Measurements from ENCODE around the gene ERP27. TPM values are rescaled to one million over a fixed set of nuclear protein-coding genes. Genes with fewer than 3 reads are reported as not detected.

ERP27 gene
- polyA plus RNA-seq, 1 donor (not counting 4 experiments of a cell fraction or from before 2014, with no cell fraction given) = 0.18 TPM

- no peaks in the 10 kb centered on the region for H3K9me3 ChIP-seq (ENCODE audit: control insufficient read depth, low read depth, low read length)
- TF ChIP-seq EZH2 (IDR thresholded peaks at IDR 0.05; ENCODE audit: low read length) = no peak
- TF ChIP-seq, protein P1, sequence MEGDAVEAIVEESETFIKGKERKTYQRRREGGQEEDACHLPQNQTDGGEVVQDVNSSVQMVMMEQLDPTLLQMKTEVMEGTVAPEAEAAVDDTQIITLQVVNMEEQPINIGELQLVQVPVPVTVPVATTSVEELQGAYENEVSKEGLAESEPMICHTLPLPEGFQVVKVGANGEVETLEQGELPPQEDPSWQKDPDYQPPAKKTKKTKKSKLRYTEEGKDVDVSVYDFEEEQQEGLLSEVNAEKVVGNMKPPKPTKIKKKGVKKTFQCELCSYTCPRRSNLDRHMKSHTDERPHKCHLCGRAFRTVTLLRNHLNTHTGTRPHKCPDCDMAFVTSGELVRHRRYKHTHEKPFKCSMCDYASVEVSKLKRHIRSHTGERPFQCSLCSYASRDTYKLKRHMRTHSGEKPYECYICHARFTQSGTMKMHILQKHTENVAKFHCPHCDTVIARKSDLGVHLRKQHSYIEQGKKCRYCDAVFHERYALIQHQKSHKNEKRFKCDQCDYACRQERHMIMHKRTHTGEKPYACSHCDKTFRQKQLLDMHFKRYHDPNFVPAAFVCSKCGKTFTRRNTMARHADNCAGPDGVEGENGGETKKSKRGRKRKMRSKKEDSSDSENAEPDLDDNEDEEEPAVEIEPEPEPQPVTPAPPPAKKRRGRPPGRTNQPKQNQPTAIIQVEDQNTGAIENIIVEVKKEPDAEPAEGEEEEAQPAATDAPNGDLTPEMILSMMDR (optimal IDR thresholded peaks at IDR 0.05 in 1 of 3, IDR thresholded peaks at IDR 0.05 in 1 of 3, conservative IDR thresholded peaks at IDR 0.05 in 1 of 3; ENCODE audit: extremely low read depth in 1 of 3, insufficient read depth in 2 of 3, low read length in 3 of 3) = no peak
- H3K9ac ChIP-seq (ENCODE audit: control insufficient read depth, extremely low read depth, insufficient read depth, low read length) = no peak overlapping the region
- dilution Hi-C loops (cut with MboI; ENCODE audit: extremely low pct_ligation_motif_present, low sequenced_read_pairs) = no loop called here
- no peaks in the 10 kb centered on the region for H4K20me1 ChIP-seq (ENCODE audit: control insufficient read depth, extremely low read depth, insufficient read depth, low read length)
- DNase-seq (ENCODE audit: low read depth, low spot score) = no peak
- no peaks in the 10 kb centered on the region for H3K9me1 ChIP-seq (ENCODE audit: control insufficient read depth, extremely low read depth, insufficient read depth, low read length)
- H2AFZ ChIP-seq (ENCODE audit: control insufficient read depth, low read length) = no peak overlapping the region
- H3K4me3 ChIP-seq (ENCODE audit: control insufficient read depth in 2 of 3, extremely low read depth in 1 of 3, insufficient read depth in 2 of 3, low read depth in 1 of 3, low read length in 3 of 3) = no peak overlapping the region
- H3K4me2 ChIP-seq (ENCODE audit: control insufficient read depth, extremely low read depth, insufficient read depth, low read depth, low read length) = no peak overlapping the region
- no peaks in the 10 kb centered on the region for H3K27me3 ChIP-seq (ENCODE audit: control insufficient read depth, extremely low read depth, insufficient read depth, low read length)
- no peaks in the 10 kb centered on the region for H3K36me3 ChIP-seq (ENCODE audit: control insufficient read depth in 2 of 2, extremely low read depth in 1 of 2, insufficient read depth in 2 of 2, low read length in 2 of 2)
- H3K79me2 ChIP-seq (ENCODE audit: control insufficient read depth, insufficient read depth, low read length) = no peaks in the 10 kb centered on the region
- H3K4me1 ChIP-seq (ENCODE audit: control insufficient read depth, extremely low read depth, insufficient read depth, low read length) = no peaks in the 10 kb centered on the region
- FAIRE-seq = no peak
- no peak overlapping the region for H3K27ac ChIP-seq (ENCODE audit: control insufficient read depth, insufficient read depth, low read length)
Observed at GRCh38 chr12:14876833-14877232, 61.5 kb downstream of the ERP27 start.

DNA sequence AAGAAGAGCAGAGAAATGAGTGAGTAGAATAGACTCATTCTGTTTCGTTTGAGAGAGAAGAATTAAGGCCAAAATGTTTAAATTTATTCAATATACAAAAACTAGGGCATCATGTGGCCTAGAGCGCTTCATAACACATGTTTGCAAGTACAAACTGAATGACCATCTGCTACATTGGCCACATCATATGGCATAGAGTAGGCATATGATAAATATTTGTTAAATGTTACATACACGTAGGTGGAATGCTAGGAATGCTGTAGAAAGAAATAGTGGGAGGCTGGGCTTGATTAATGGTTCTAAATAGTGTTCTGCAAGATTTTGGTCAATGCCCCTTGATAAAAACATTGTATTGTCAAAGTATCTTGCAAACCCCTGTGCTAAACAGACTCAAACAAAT is 63.5 kb downstream of the ERP27 start:
- Histone ChIP-seq H4K20me1 (ENCODE audit: control insufficient read depth, extremely low read depth, insufficient read depth, low read length) (no peaks in the 10 kb centered on the region), H3K9me3 (ENCODE audit: control insufficient read depth, low read depth, low read length) (no peaks in the 10 kb centered on the region), H3K9me1 (ENCODE audit: control insufficient read depth, extremely low read depth, insufficient read depth, low read length) (no peaks in the 10 kb centered on the region), H3K4me1 (ENCODE audit: control insufficient read depth, extremely low read depth, insufficient read depth, low read length) (no peaks in the 10 kb centered on the region), H3K79me2 (ENCODE audit: control insufficient read depth, insufficient read depth, low read length) (no peaks in the 10 kb centered on the region), H3K27ac (ENCODE audit: control insufficient read depth, insufficient read depth, low read length) (no peak overlapping the region), H3K4me3 (ENCODE audit: control insufficient read depth in 2 of 3, extremely low read depth in 1 of 3, insufficient read depth in 2 of 3, low read depth in 1 of 3, low read length in 3 of 3) (no peak overlapping the region), H3K9ac (ENCODE audit: control insufficient read depth, extremely low read depth, insufficient read depth, low read length) (no peak overlapping the region), H3K36me3 (ENCODE audit: control insufficient read depth in 2 of 2, extremely low read depth in 1 of 2, insufficient read depth in 2 of 2, low read length in 2 of 2) (no peaks in the 10 kb centered on the region), H3K27me3 (ENCODE audit: control insufficient read depth, extremely low read depth, insufficient read depth, low read length) (no peaks in the 10 kb centered on the region), H2AFZ (ENCODE audit: control insufficient read depth, low read length) (no peak overlapping the region), H3K4me2 (ENCODE audit: control insufficient read depth, extremely low read depth, insufficient read depth, low read depth, low read length) (no peak overlapping the region)
- dilution Hi-C loops (cut with MboI; ENCODE audit: extremely low pct_ligation_motif_present, low sequenced_read_pairs) = no loop called here
- DNase-seq (ENCODE audit: low read depth, low spot score) (no peak), FAIRE-seq (no peak)
- no peak for TF ChIP-seq EZH2 (IDR thresholded peaks at IDR 0.05; ENCODE audit: low read length)
- TF ChIP-seq, protein P1 (optimal IDR thresholded peaks at IDR 0.05 in 1 of 3, IDR thresholded peaks at IDR 0.05 in 1 of 3, conservative IDR thresholded peaks at IDR 0.05 in 1 of 3; ENCODE audit: extremely low read depth in 1 of 3, insufficient read depth in 2 of 3, low read length in 3 of 3) = no peak

Data from keratinocyte (primary cell).